ENCODE measurements around the gene RPS6KC1. TPM values are rescaled to one million over a fixed set of nuclear protein-coding genes. Genes with fewer than 3 reads are reported as not detected.

RPS6KC1 gene
- total RNA-seq, 1 experiment from 2014 or later, result 20.5 TPM

- no peak for ATAC-seq
These were observed 233.6 kb downstream of the RPS6KC1 start for GRCh38 chr1:213284626-213285025.

GRCh38 chr1:213286235-213286634 lies 235.2 kb downstream of the RPS6KC1 start:
- Histone ChIP-seq H3K4me1 (ENCODE audit: control insufficient read depth, insufficient read depth, low read length) (no peaks in the 10 kb centered on the region), H3K9me3 (ENCODE audit: control insufficient read depth, insufficient read depth, low read depth, low read length) (no peaks in the 10 kb centered on the region), H3K27me3 (ENCODE audit: control insufficient read depth, insufficient read depth, low read length) (no peaks in the 10 kb centered on the region), H3K36me3 (ENCODE audit: control insufficient read depth, insufficient read depth, low read length) (no peaks in the 10 kb centered on the region), H3K4me3 (ENCODE audit: low read depth in 2 of 2, low read length in 2 of 2) (no peak overlapping the region), H3K27ac (ENCODE audit: low read length) (no peak overlapping the region)
- no peak for ATAC-seq
- no TSS peak for BruUV-seq (replicated peaks)
- intact Hi-C loops (cut with micrococcal nuclease; ENCODE audit: unreplicated experiment), result no loop called here
- POLR2A ChIA-PET, result no interaction called here
- DNase-seq (ENCODE audit: low read depth, low spot score), result no peak
- CTCF ChIA-PET, result no interaction called here
- in situ Hi-C loops (cut with HindIII; ENCODE audit: low pct_unique_long_range_greater_than_20kb, low sequenced_read_pairs), result no loop called here
- TF ChIP-seq CTCF (IDR thresholded peaks at IDR 0.05), result peak; percentile 39; the same call in 1 of the 2 replicates
- no peak for TF ChIP-seq TCF7L2 (IDR thresholded peaks at IDR 0.05; ENCODE audit: low read depth, low read length)

More at GRCh38 chr1:213284626-213285025, 233.6 kb downstream of the RPS6KC1 start:
- no TSS peak for BruUV-seq (replicated peaks)
- ChIA-PET POLR2A (no interaction called here), CTCF (no interaction called here)
- Histone ChIP-seq H3K9me3 (ENCODE audit: control insufficient read depth, insufficient read depth, low read depth, low read length) (no peaks in the 10 kb centered on the region), H3K27me3 (ENCODE audit: control insufficient read depth, insufficient read depth, low read length) (no peaks in the 10 kb centered on the region), H3K4me1 (ENCODE audit: control insufficient read depth, insufficient read depth, low read length) (no peaks in the 10 kb centered on the region), H3K27ac (ENCODE audit: low read length) (no peak overlapping the region), H3K4me3 (ENCODE audit: low read depth in 2 of 2, low read length in 2 of 2) (no peak overlapping the region), H3K36me3 (ENCODE audit: control insufficient read depth, insufficient read depth, low read length) (no peaks in the 10 kb centered on the region)
- in situ Hi-C loops (cut with HindIII; ENCODE audit: low pct_unique_long_range_greater_than_20kb, low sequenced_read_pairs) (no loop called here), intact Hi-C loops (cut with micrococcal nuclease; ENCODE audit: unreplicated experiment) (no loop called here)
- DNase-seq (ENCODE audit: low read depth, low spot score), result no peak
- TF ChIP-seq POLR2AphosphoS5 (IDR thresholded peaks at IDR 0.05; ENCODE audit: low read depth, low read length) (no peak), TCF7L2 (IDR thresholded peaks at IDR 0.05; ENCODE audit: low read depth, low read length) (no peak), REST (IDR thresholded peaks at IDR 0.05; ENCODE audit: insufficient read depth in 1 of 2, low read depth in 2 of 2, low read length in 1 of 2) (no peak), CTCF (IDR thresholded peaks at IDR 0.05) (no peak), SIN3A (IDR thresholded peaks at IDR 0.05; ENCODE audit: borderline replicate concordance, insufficient read depth, low read depth, low read length) (no peak)

- H3K27ac ChIP-seq (ENCODE audit: low read length), result no peak overlapping the region
- H3K27me3 ChIP-seq (ENCODE audit: control insufficient read depth, insufficient read depth, low read length), result no peaks in the 10 kb centered on the region
- H3K4me1 ChIP-seq (ENCODE audit: control insufficient read depth, insufficient read depth, low read length), result no peaks in the 10 kb centered on the region
- no peak for ATAC-seq
- no peak overlapping the region for H3K4me3 ChIP-seq (ENCODE audit: low read depth in 2 of 2, low read length in 2 of 2)
- no peaks in the 10 kb centered on the region for H3K9me3 ChIP-seq (ENCODE audit: control insufficient read depth, insufficient read depth, low read depth, low read length)
- in situ Hi-C loops (cut with HindIII; ENCODE audit: low pct_unique_long_range_greater_than_20kb, low sequenced_read_pairs), result no loop called here
- no peak for DNase-seq (ENCODE audit: low read depth, low spot score)
- ChIA-PET POLR2A (no interaction called here), CTCF (no interaction called here)
- no peaks in the 10 kb centered on the region for H3K36me3 ChIP-seq (ENCODE audit: control insufficient read depth, insufficient read depth, low read length)
- TF ChIP-seq TCF7L2 (IDR thresholded peaks at IDR 0.05; ENCODE audit: low read depth, low read length) (no peak), REST (IDR thresholded peaks at IDR 0.05; ENCODE audit: insufficient read depth in 1 of 2, low read depth in 2 of 2, low read length in 1 of 2) (no peak), SIN3A (IDR thresholded peaks at IDR 0.05; ENCODE audit: borderline replicate concordance, insufficient read depth, low read depth, low read length) (no peak), CTCF (IDR thresholded peaks at IDR 0.05) (no peak), POLR2AphosphoS5 (IDR thresholded peaks at IDR 0.05; ENCODE audit: low read depth, low read length) (no peak)
- intact Hi-C loops (cut with micrococcal nuclease; ENCODE audit: unreplicated experiment), result no loop called here
- BruUV-seq (replicated peaks), result no TSS peak
These were observed 236.9 kb downstream of the RPS6KC1 start for GRCh38 chr1:213287987-213288386.

Measured in Panc1 (cell line).